Measurements from ENCODE around the gene INPP5D. TPM values are rescaled to one million over a fixed set of nuclear protein-coding genes. Genes with fewer than 3 reads are reported as not detected.

Gene INPP5D
- total RNA-seq, 1 experiment from 2014 or later = 12.7 TPM

GRCh38 chr2:233079953-233080835 lies 20.1 kb downstream of the INPP5D start:
- Histone ChIP-seq H3K79me2 (ENCODE audit: insufficient read depth, low read length) (no peaks in the 10 kb centered on the region), H3K9ac (ENCODE audit: extremely low read depth, insufficient read length, low read length) (no peak overlapping the region), H2BK12ac (ENCODE audit: insufficient read length, low read depth, low read length) (no peak overlapping the region), H3K23me2 (ENCODE audit: insufficient read length, low read depth, low read length, poor library complexity, severe bottlenecking) (no peaks in the 10 kb centered on the region), H3K23ac (ENCODE audit: insufficient read length, low read depth, low read length) (no peak overlapping the region), H2AFZ (ENCODE audit: low read length) (no peak overlapping the region), H3K79me1 (ENCODE audit: insufficient read depth, low read depth, low read length, poor library complexity, severe bottlenecking) (no peaks in the 10 kb centered on the region), H3K4me2 (ENCODE audit: insufficient read depth, insufficient read length, low read length) (no peak overlapping the region), H2AK5ac (ENCODE audit: insufficient read length, low read length) (no peak overlapping the region), H3K56ac (ENCODE audit: insufficient read length, low read depth, low read length) (no peak overlapping the region), H2BK120ac (ENCODE audit: low read depth, low read length, poor library complexity, severe bottlenecking) (no peak overlapping the region), H4K91ac (ENCODE audit: insufficient read length, low read depth, low read length) (no peak overlapping the region), H3K4me1 (ENCODE audit: insufficient read depth, low read length) (peaks cover 4% of the 10 kb centered on the region; the same call in 1 of the 2 replicates), H2BK20ac (ENCODE audit: low read depth, low read length, poor library complexity, severe bottlenecking) (no peak overlapping the region), H4K8ac (replicated peaks; ENCODE audit: insufficient read length, low read depth, low read length) (no peak overlapping the region), H3K9me3 (ENCODE audit: control insufficient read depth, low read depth, low read length) (no peaks in the 10 kb centered on the region), H4K5ac (ENCODE audit: insufficient read length, low read depth, low read length) (no peak overlapping the region), H3K18ac (ENCODE audit: insufficient read length, low read depth, low read length) (no peak overlapping the region), H3K4ac (ENCODE audit: low read depth, low read length) (no peak overlapping the region), H3K14ac (ENCODE audit: insufficient read depth, low read length) (no peak overlapping the region), H3K27ac (ENCODE audit: insufficient read length, low read depth, low read length) (no peak overlapping the region), H3K27me3 (ENCODE audit: insufficient read depth, low read length) (no peaks in the 10 kb centered on the region), H2BK5ac (ENCODE audit: insufficient read length, low read length) (no peak overlapping the region), H2BK15ac (ENCODE audit: low read depth, low read length) (no peak overlapping the region), H3T11ph (ENCODE audit: low read length) (no peak overlapping the region), H4K20me1 (ENCODE audit: control insufficient read depth, insufficient read depth, insufficient read length) (no peaks in the 10 kb centered on the region)
- DNase-seq = no peak
- Mint-ChIP-seq H3K9me3 (no peaks in the 10 kb centered on the region), H3K36me3 (ENCODE audit: insufficient read depth in 1 of 3, low read depth in 3 of 3) (no peaks in the 10 kb centered on the region), H3K4me1 (peaks cover 19 to 24% of the 10 kb centered on the region in 2 experiments), H3K4me3 (no peak overlapping the region), H3K27ac (no peak overlapping the region), H3K27me3 (ENCODE audit: low read depth) (peaks cover 2% of the 10 kb centered on the region; the same call in 1 of the 2 replicates)
- no CpG with 5 or more reads among the region's 20 CpGs for WGBS (ENCODE audit: extremely low coverage, insufficient read length, low lambda C conversion rate)
- no peak for TF ChIP-seq CTCF (conservative IDR thresholded peaks at IDR 0.05)
